Upper lobe of left lung (tissue), 4 donors: Measurements from ENCODE around the gene SPSB3.

Source experiments
- POLR2A ChIP-seq, 4 donors: fragments of 450-650 bp; IDR thresholded peaks; one replicate each; pipeline ENCODE4 v1.5.1; 2016 to 2017; ENCODE audit warnings: antibody characterized with exemption in 4 of 4, mild to moderate bottlenecking in 2 of 4
- TF ChIP-seq, protein P1 (sequence below), 6 experiments: fragments of 450-650 bp in 4 of 6; fragments of 200-600 bp in 2 of 6; sonication (generic) in 2 of 6; IDR thresholded peaks; one replicate each; pipeline ENCODE4 v1.5.1; 2016 to 2019; ENCODE audit warnings: antibody characterized with exemption in 6 of 6

- no peak for TF ChIP-seq POLR2A (IDR thresholded peaks at IDR 0.05)
- TF ChIP-seq, protein P1, sequence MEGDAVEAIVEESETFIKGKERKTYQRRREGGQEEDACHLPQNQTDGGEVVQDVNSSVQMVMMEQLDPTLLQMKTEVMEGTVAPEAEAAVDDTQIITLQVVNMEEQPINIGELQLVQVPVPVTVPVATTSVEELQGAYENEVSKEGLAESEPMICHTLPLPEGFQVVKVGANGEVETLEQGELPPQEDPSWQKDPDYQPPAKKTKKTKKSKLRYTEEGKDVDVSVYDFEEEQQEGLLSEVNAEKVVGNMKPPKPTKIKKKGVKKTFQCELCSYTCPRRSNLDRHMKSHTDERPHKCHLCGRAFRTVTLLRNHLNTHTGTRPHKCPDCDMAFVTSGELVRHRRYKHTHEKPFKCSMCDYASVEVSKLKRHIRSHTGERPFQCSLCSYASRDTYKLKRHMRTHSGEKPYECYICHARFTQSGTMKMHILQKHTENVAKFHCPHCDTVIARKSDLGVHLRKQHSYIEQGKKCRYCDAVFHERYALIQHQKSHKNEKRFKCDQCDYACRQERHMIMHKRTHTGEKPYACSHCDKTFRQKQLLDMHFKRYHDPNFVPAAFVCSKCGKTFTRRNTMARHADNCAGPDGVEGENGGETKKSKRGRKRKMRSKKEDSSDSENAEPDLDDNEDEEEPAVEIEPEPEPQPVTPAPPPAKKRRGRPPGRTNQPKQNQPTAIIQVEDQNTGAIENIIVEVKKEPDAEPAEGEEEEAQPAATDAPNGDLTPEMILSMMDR (IDR thresholded peaks at IDR 0.05), result no peak
These were observed 27.7 kb upstream of the SPSB3 start for GRCh38 chr16:1810106-1810505.
